GM12878 (cell line): Measurements from ENCODE around the gene GRM1. TPM values are rescaled to one million over a fixed set of nuclear protein-coding genes. Genes with fewer than 3 reads are reported as not detected.

ENCODE experiments used
- ATAC-seq: fragments of 200-7000 bp; cut with Tn5 transposase; 3 replicates; pipeline ENCODE4 v1.9.1; 2020; ENCODE audit warnings: mild to moderate bottlenecking, moderate library complexity
- BruUV-seq: library from RNA; stranded (reverse); fragments of 400-500 nt; replicated peaks from 2 replicates; lab custom pipeline; 2021; lab: Mats Ljungman, UMichigan
- CTCF ChIA-PET: fragments of 300-600 bp; sonication (Branson Sonifier 250); formaldehyde crosslinking; extraction: SDS; loops from one replicate; lab custom pipeline; 2021; ENCODE audit warnings: inconsistent platforms; lab: Yijun Ruan, JAX
- POLR2A ChIA-PET: fragments of 350-600 bp; formaldehyde crosslinking; extraction: SDS; loops from one replicate; lab custom pipeline; 2021; ENCODE audit warnings: inconsistent platforms; lab: Charles Lee
- RAD21 ChIA-PET: fragments of 300-600 bp; sonication (Branson Sonifier 250); formaldehyde crosslinking; loops from one replicate; lab custom pipeline; 2023; ENCODE audit warnings: antibody characterized with exemption; ENCODE audit not compliant: unreplicated experiment; lab: Charles Lee
- SMC1A ChIA-PET: fragments of 300-600 bp; sonication (Branson Sonifier 250); formaldehyde crosslinking; loops from one replicate; lab custom pipeline; 2023; ENCODE audit not compliant: unreplicated experiment, uncharacterized antibody; lab: Charles Lee
- DNase-seq: peaks from one replicate; pipeline ENCODE4 v3.0.0-alpha.2; 2011; ENCODE audit warnings: low read depth, low spot score
- FAIRE-seq: peaks from 3 replicates; lab custom pipeline; 2011; peaks lifted over from hg19 to GRCh38; lab: Jason Lieb, UNC
- H2AFZ ChIP-seq: 2 replicates; pipeline ENCODE4 v1.6.0; 2011; ENCODE audit warnings: low read depth, low read length, control low read depth; ENCODE audit not compliant: control insufficient read depth
- H3K27ac ChIP-seq: 2 replicates; pipeline ENCODE4 v1.5.1; 2011; ENCODE audit warnings: control low read depth; ENCODE audit not compliant: control insufficient read depth, insufficient read depth
- H3K27me3 ChIP-seq, 2 experiments: replicated peaks in 1 of 2; 2 replicates each; pipeline versions ENCODE4 v1.6.0 to v1.6.1; 2011; ENCODE audit warnings: low read length in 1 of 2; ENCODE audit not compliant: control insufficient read depth in 2 of 2, insufficient read depth in 2 of 2
- H3K36me3 ChIP-seq, 2 experiments: 2 replicates each; pipeline ENCODE4 v1.5.1; 2011; ENCODE audit warnings: low read length in 1 of 2; ENCODE audit not compliant: control insufficient read depth in 2 of 2, insufficient read depth in 2 of 2
- H3K4me1 ChIP-seq: 2 replicates; pipeline ENCODE4 v1.6.1; 2011; ENCODE audit warnings: mild to moderate bottlenecking, low read length, moderate library complexity, mixed read lengths; ENCODE audit not compliant: control insufficient read depth, insufficient read depth
- H3K4me2 ChIP-seq: 2 replicates; pipeline ENCODE4 v1.6.0; 2011; ENCODE audit warnings: control low read depth; ENCODE audit not compliant: control insufficient read depth, insufficient read depth
- H3K4me3 ChIP-seq: fragments of 200-600 bp; sonication (generic); 2 replicates; pipeline ENCODE4 v1.5.1; 2016
- H3K79me2 ChIP-seq: 2 replicates; pipeline ENCODE4 v1.6.0; 2011; ENCODE audit warnings: low read length; ENCODE audit not compliant: control insufficient read depth, insufficient read depth
- H3K9ac ChIP-seq: 2 replicates; pipeline ENCODE4 v1.8.0; 2011; ENCODE audit warnings: low read length, control low read depth, mixed read lengths; ENCODE audit not compliant: control insufficient read depth, insufficient read depth
- H3K9me3 ChIP-seq: replicated peaks from 3 replicates; pipeline ENCODE4 v1.5.1; 2011; ENCODE audit warnings: mild to moderate bottlenecking, low read length; ENCODE audit not compliant: control insufficient read depth, insufficient read depth
- H4K20me1 ChIP-seq: 2 replicates; pipeline ENCODE4 v1.6.0; 2011; ENCODE audit not compliant: control insufficient read depth, insufficient read depth
- BCL11A ChIP-seq: IDR thresholded peaks from 2 replicates; pipeline ENCODE4 v1.6.1; 2011; ENCODE audit warnings: low read depth, low read length
- BMI1 ChIP-seq: fragments of 450-650 bp; IDR thresholded peaks from 2 replicates; pipeline ENCODE4 v1.6.1; 2016; ENCODE audit warnings: mild to moderate bottlenecking, moderate library complexity, borderline replicate concordance
- CHD1 ChIP-seq: IDR thresholded peaks from 2 replicates; pipeline ENCODE4 v1.6.1; 2012; ENCODE audit warnings: low read depth, low read length, improper control_type of control experiment
- ETV6 ChIP-seq, 2 experiments: fragments of 450-650 bp in 1 of 2; IDR thresholded peaks in 1 of 2; conservative IDR thresholded peaks in 1 of 2; 2 replicates each; pipeline ENCODE4 v1.6.1; 2014; ENCODE audit warnings: antibody characterized with exemption in 1 of 2, borderline replicate concordance in 1 of 2, low read depth in 1 of 2, mild to moderate bottlenecking in 1 of 2, moderate library complexity in 1 of 2
- HSF1 ChIP-seq: fragments of 150-350 bp; IDR thresholded peaks from 2 replicates; pipeline ENCODE4 v1.6.1; 2014; ENCODE audit warnings: mild to moderate bottlenecking, low read depth, low read length
- IRF5 ChIP-seq: fragments of 450-650 bp; IDR thresholded peaks from 2 replicates; pipeline ENCODE4 v1.6.1; 2017; ENCODE audit warnings: borderline replicate concordance
- KAT2A ChIP-seq: conservative IDR thresholded peaks from 2 replicates; pipeline ENCODE4 v1.6.1; 2011; ENCODE audit warnings: low read depth, low read length; ENCODE audit not compliant: control insufficient read depth
- NFXL1 ChIP-seq: fragments of 450-650 bp; IDR thresholded peaks from 2 replicates; pipeline ENCODE4 v1.6.1; 2017; ENCODE audit warnings: antibody characterized with exemption, mild to moderate bottlenecking, borderline replicate concordance
- NFYA ChIP-seq: IDR thresholded peaks from 2 replicates; pipeline ENCODE4 v1.6.1; 2011; ENCODE audit warnings: low read depth, mild to moderate bottlenecking, low read length, improper control_type of control experiment, borderline replicate concordance
- NR2F1 ChIP-seq: fragments of 450-650 bp; conservative IDR thresholded peaks from 2 replicates; pipeline ENCODE4 v1.6.1; 2017; ENCODE audit warnings: mild to moderate bottlenecking
- RFX5 ChIP-seq: IDR thresholded peaks from 2 replicates; pipeline ENCODE4 v1.6.1; 2011; ENCODE audit warnings: low read depth, low read length, improper control_type of control experiment
- SREBF2 ChIP-seq: IDR thresholded peaks from 2 replicates; pipeline ENCODE4 v1.6.1; 2012; ENCODE audit warnings: mild to moderate bottlenecking, low read length
- STAT1 ChIP-seq: fragments of 450-650 bp; conservative IDR thresholded peaks from 2 replicates; pipeline ENCODE4 v1.6.1; 2014; ENCODE audit warnings: antibody characterized with exemption, mild to moderate bottlenecking
- ZNF217 ChIP-seq: fragments of 450-650 bp; IDR thresholded peaks from 2 replicates; pipeline ENCODE4 v1.6.1; 2017; ENCODE audit warnings: antibody characterized with exemption, mild to moderate bottlenecking
- ZSCAN29 ChIP-seq: fragments of 450-650 bp; IDR thresholded peaks from 2 replicates; pipeline ENCODE4 v1.6.1; 2017; ENCODE audit warnings: mild to moderate bottlenecking, moderate library complexity
- WGBS: methylation state at CpG from one replicate; pipeline ENCODE4 v1.1.6; 2016; ENCODE audit warnings: low lambda C conversion rate; ENCODE audit not compliant: insufficient replicate concordance, insufficient coverage; ENCODE audit errors: missing lambda C conversion rate; 5-methylcytosine and 5-hydroxymethylcytosine counted together
- in situ Hi-C: fragments of 300-500 bp; cut with MboI; formaldehyde crosslinking; loops from 9 replicates; pipeline ENCODE4 v1.14.3; 2018; ENCODE audit warnings: mixed read lengths
- intact Hi-C: fragments of 100-400 bp; cut with micrococcal nuclease; formaldehyde crosslinking; loops from one replicate; pipeline ENCODE4 v1.14.2; 2022; ENCODE audit not compliant: unreplicated experiment
- polyA plus RNA-seq, 11 experiments: library from polyadenylated mRNA; depleted of rRNA in 4 of 11; unstranded in 6 of 11; stranded (reverse) in 5 of 11; fragments of >200 nt; fragmentation: Nextera tagmentation in 4 of 11; fragmentation: Illumina TruSeq in 1 of 11; extraction: Ambion mirVana in 4 of 11; extraction: Trizol in 1 of 11; gene quantifications; 1 replicate in 1 of 11; 2 replicates in 10 of 11; pipeline versions ENCODE4 v1.2.1 to v1.2.3, GENCODE V29; 2011 to 2016; ENCODE audit warnings: inconsistent platforms in 2 of 11, missing spikeins in 2 of 11, low read depth in 1 of 11
- total RNA-seq, 4 experiments: library from RNA; depleted of rRNA in 3 of 4; stranded (reverse); fragments of >200 nt in 3 of 4; fragmentation: Illumina TruSeq in 1 of 4; extraction: Trizol in 1 of 4; gene quantifications; 2 replicates each; pipeline versions ENCODE4 v1.2.1 to v1.2.3, GENCODE V29; 2013 to 2021

Gene GRM1
- total and polyA plus RNA-seq, 10 of the 15 experiments (the other 5 are each of a cell fraction or from before 2014, with no cell fraction given) = 0.04 TPM; not detected in 9

GRCh38 chr6:146289816-146290588, 261.1 kb downstream of the GRM1 start:
- TF ChIP-seq NR2F1 (no peak), STAT1 (no peak)
- in situ Hi-C loops (no loop called here), intact Hi-C loops (no loop called here)
- Histone ChIP-seq H4K20me1 (no peaks in the 10 kb centered on the region), H3K79me2 (no peaks in the 10 kb centered on the region), H3K27ac (no peak overlapping the region), H3K27me3 (no peaks in the 10 kb centered on the region), H3K4me1 (no peaks in the 10 kb centered on the region), H3K4me3 (no peak overlapping the region), H3K4me2 (no peak overlapping the region), H2AFZ (no peak overlapping the region), H3K9me3 (no peaks in the 10 kb centered on the region), H3K9ac (no peak overlapping the region), H3K36me3 (no peaks in the 10 kb centered on the region)
- RAD21 ChIA-PET = no interaction called here
- no TSS peak for BruUV-seq
- FAIRE-seq = no peak
- SMC1A ChIA-PET = interaction anchor here (1.1 kb wide), 1 partner anchor 17 kb away, joined by 3 read pairs; no protein-coding TSS in a partner anchor
- ATAC-seq = peak; percentile 45; the same call in 2 of the 3 replicates
- POLR2A ChIA-PET = no interaction called here
- CTCF ChIA-PET = interaction anchor here (0.7 to 1.3 kb wide), 2 partner anchors 9 to 11 kb away, joined by 4 read pairs; no protein-coding TSS in a partner anchor
- DNase-seq = no peak
- 45% methylated on average over 5 of the region's 5 CpGs for WGBS

GRCh38 chr6:146290589-146290901, 261.7 kb downstream of the GRM1 start:
- H3K9me3 ChIP-seq = no peaks in the 10 kb centered on the region
- FAIRE-seq (no peak), ATAC-seq (no peak), DNase-seq (no peak)
- BruUV-seq = no TSS peak
- H3K27ac ChIP-seq = no peak overlapping the region
- intact Hi-C loops = no loop called here
- no peaks in the 10 kb centered on the region for H3K36me3 ChIP-seq
- no peaks in the 10 kb centered on the region for H4K20me1 ChIP-seq
- POLR2A ChIA-PET = no interaction called here
- H3K4me3 ChIP-seq = no peak overlapping the region
- WGBS = 49% methylated on average over 2 of the region's 2 CpGs
- H3K4me1 ChIP-seq = no peaks in the 10 kb centered on the region
- H3K9ac ChIP-seq = no peak overlapping the region
- in situ Hi-C loops = no loop called here
- H2AFZ ChIP-seq = no peak overlapping the region
- no peaks in the 10 kb centered on the region for H3K27me3 ChIP-seq
- no peaks in the 10 kb centered on the region for H3K79me2 ChIP-seq
- RAD21 ChIA-PET = no interaction called here
- CTCF ChIA-PET = no interaction called here
- H3K4me2 ChIP-seq = no peak overlapping the region
- SMC1A ChIA-PET = no interaction called here
- TF ChIP-seq HSF1 (no peak), SREBF2 (no peak), NFXL1 (no peak), RFX5 (no peak), CHD1 (no peak), ETV6 (conservative IDR thresholded peaks at IDR 0.05 in 1 of 2, IDR thresholded peaks at IDR 0.05 in 1 of 2; ENCODE audit: borderline replicate concordance in 1 of 2, low read depth in 1 of 2) (no peak), ZNF217 (no peak), BMI1 (no peak), KAT2A (no peak), IRF5 (no peak), BCL11A (no peak), NFYA (no peak), ZSCAN29 (no peak)
